ENCODE data around the gene IGFBP5.

GRCh38 chr2:216721141-216721540 is 25.8 kb upstream of the IGFBP5 start:
- TF ChIP-seq CTCF (IDR thresholded peaks at IDR 0.05) (no peak), EP300 (IDR thresholded peaks at IDR 0.05; ENCODE audit: low read depth) (no peak), POLR2AphosphoS5 (IDR thresholded peaks at IDR 0.05) (no peak), POLR2A (IDR thresholded peaks at IDR 0.05) (no peak)

All from transverse colon (tissue), 4 donors.